K562 (cell line): Measurements from ENCODE around the gene MLLT6. TPM values are rescaled to one million over a fixed set of nuclear protein-coding genes. Genes with fewer than 3 reads are reported as not detected.

ENCODE experiments used
- BRF2 ChIP-seq: IDR thresholded peaks from 3 replicates; pipeline ENCODE4 v1.6.1; 2011; ENCODE audit warnings: borderline replicate concordance, mild to moderate bottlenecking; ENCODE audit not compliant: insufficient read length, insufficient read depth
- CEBPZ ChIP-seq: fragments of 150-350 bp; IDR thresholded peaks from 2 replicates; pipeline ENCODE4 v1.6.1; 2014; ENCODE audit warnings: low read depth, mild to moderate bottlenecking, low read length, borderline replicate concordance
- KAT2B ChIP-seq: IDR thresholded peaks from one replicate; pipeline ENCODE4 v1.6.1; 2012; ENCODE audit warnings: low read depth, mild to moderate bottlenecking, control low read depth, inconsistent platforms, low read length, moderate library complexity
- NEUROD1 ChIP-seq: fragments of 150-350 bp; IDR thresholded peaks from 2 replicates; pipeline ENCODE4 v1.6.1; 2014; ENCODE audit warnings: borderline replicate concordance, low read length, low read depth; ENCODE audit not compliant: partially characterized antibody
- NFIX ChIP-seq: fragments of 250-450 bp; sonication (Bioruptor Pico); IDR thresholded peaks from 2 replicates; pipeline ENCODE4 v1.4.0; 2020; ENCODE audit warnings: low read depth, mild to moderate bottlenecking, moderate library complexity
- PCBP1 ChIP-seq: fragments of 200-400 bp; formaldehyde crosslinking; IDR thresholded peaks from 2 replicates; pipeline ENCODE4 v1.6.1; 2018; ENCODE audit warnings: mild to moderate bottlenecking, low read depth, low read length; ENCODE audit not compliant: poor library complexity, severe bottlenecking
- PHTF2 ChIP-seq: fragments of 250-450 bp; sonication (Bioruptor Pico); IDR thresholded peaks from 2 replicates; pipeline ENCODE4 v1.5.0; 2021; ENCODE audit warnings: mild to moderate bottlenecking
- SFPQ ChIP-seq: fragments of 200-400 bp; formaldehyde crosslinking; IDR thresholded peaks from 2 replicates; pipeline ENCODE4 v1.6.1; 2017; ENCODE audit warnings: mild to moderate bottlenecking, low read depth, low read length, moderate library complexity
- TAF15 ChIP-seq: fragments of 200-400 bp; formaldehyde crosslinking; IDR thresholded peaks from 2 replicates; pipeline ENCODE4 v1.6.1; 2017; ENCODE audit warnings: mild to moderate bottlenecking, low read depth, low read length, moderate library complexity
- TBP ChIP-seq: optimal IDR thresholded peaks from 2 replicates; pipeline ENCODE3; 2011; ENCODE audit warnings: low read depth, low read length, improper control_type of control experiment
- ZBTB2 ChIP-seq: fragments of 450-650 bp; IDR thresholded peaks from 2 replicates; pipeline ENCODE4 v1.6.1; 2016; ENCODE audit warnings: antibody characterized with exemption
- ZEB2 ChIP-seq: fragments of 450-650 bp; IDR thresholded peaks from 2 replicates; pipeline ENCODE4 v1.6.1; 2016
- ZNF324 ChIP-seq: fragments of 250-450 bp; sonication (Bioruptor Pico); IDR thresholded peaks from 2 replicates; pipeline ENCODE4 v1.4.0; 2020; ENCODE audit warnings: mild to moderate bottlenecking
- ZNF785 ChIP-seq: fragments of 250-450 bp; sonication (Bioruptor Pico); IDR thresholded peaks from 2 replicates; pipeline ENCODE4 v1.4.0; 2020; ENCODE audit warnings: mild to moderate bottlenecking
- polyA plus RNA-seq, 8 experiments: library from polyadenylated mRNA; depleted of rRNA in 4 of 8; stranded (reverse) in 5 of 8; unstranded in 3 of 8; fragments of >200 nt; fragmentation: Nextera tagmentation in 2 of 8; fragmentation: Illumina TruSeq in 1 of 8; extraction: Ambion mirVana in 2 of 8; extraction: Trizol in 1 of 8; gene quantifications; 2 replicates each; pipeline versions ENCODE4 v1.2.1 to v1.2.3, GENCODE V29; 2011 to 2014; ENCODE audit warnings: inconsistent platforms in 1 of 8, missing spikeins in 1 of 8
- total RNA-seq, 7 experiments: library from RNA; depleted of rRNA in 6 of 7; stranded (reverse); fragments of >200 nt in 6 of 7; fragmentation: Illumina TruSeq in 2 of 7; extraction: Trizol in 2 of 7; gene quantifications; 2 replicates each; pipeline versions ENCODE4 v1.2.1 to v1.2.3, GENCODE V29; 2011 to 2021; ENCODE audit warnings: low replicate concordance in 1 of 7
- TF ChIP-seq, protein P1 (sequence below): sonication (generic); formaldehyde crosslinking; IDR thresholded peaks from 2 replicates; pipeline ENCODE4 v1.8.0; 2022; ENCODE audit warnings: missing genetic modification reagents, mild to moderate bottlenecking, borderline replicate concordance
- TF ChIP-seq, protein P2 (sequence below): fragments of 450-650 bp; formaldehyde crosslinking; IDR thresholded peaks from 2 replicates; pipeline ENCODE4 v1.4.0; 2020; ENCODE audit warnings: mild to moderate bottlenecking, moderate library complexity

MLLT6 gene
- total and polyA plus RNA-seq, 9 of the 15 experiments (the other 6 are each of a cell fraction or from before 2014, with no cell fraction given), result 3.1 to 71.7 (median 30.0) TPM

DNA sequence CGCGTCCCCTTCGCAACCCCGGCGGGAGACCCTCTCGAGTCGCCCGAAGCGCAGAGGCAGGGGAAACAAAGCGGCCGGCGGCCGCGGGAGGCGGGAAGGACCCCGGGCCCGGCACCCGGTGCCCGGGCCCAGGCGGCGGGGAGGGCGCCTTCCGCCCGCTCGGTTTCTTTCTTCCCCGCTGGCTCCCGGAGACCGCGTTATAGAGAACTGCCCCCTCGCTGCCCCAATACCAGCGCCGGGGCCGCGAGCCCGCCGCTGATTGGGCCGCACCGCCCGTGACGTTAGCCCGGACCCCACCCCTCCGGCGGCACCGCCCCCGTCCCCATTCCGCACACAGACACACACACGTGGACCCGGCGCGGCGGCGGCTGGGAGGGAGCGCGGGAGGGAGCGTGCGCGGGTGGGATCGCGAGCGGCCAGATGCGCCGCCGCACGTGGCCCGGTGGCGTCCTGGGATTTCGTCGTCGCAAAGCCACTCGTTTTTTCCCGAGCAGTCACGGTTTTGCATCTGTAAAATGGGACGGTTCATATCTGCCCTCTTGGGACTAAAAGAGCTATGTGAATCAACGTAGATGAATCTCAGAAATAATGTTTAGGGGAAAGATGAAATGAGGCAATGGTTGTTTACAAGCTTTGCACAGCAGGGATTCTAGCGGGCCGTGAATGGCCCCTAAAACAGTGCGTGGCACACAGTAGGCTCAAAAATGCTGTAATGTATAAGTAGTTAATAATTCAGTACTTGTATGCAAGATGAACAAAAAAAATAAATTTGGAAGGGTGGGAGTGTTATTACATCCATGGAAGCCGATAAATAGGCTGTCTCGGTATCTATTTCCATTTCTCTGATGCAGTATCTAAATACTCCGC is 30.1 kb upstream of the MLLT6 start, which contains the start of gene EPOP (continued):
- TF ChIP-seq CEBPZ (no peak), PCBP1 (peak; percentile 33), NEUROD1 (peak; percentile 53), ZEB2 (no peak), TBP (peak; percentile 55), NFIX (no peak), KAT2B (no peak), SFPQ (no peak), ZNF785 (no peak), ZNF324 (CRISPR knock-in tag) (no peak), PHTF2 (CRISPR knock-in tag) (no peak), BRF2 (no peak), TAF15 (no peak), ZBTB2 (0 out of 2 replicates have a peak, but pooled peaks have one; percentile 28)
- TF ChIP-seq, protein P1, sequence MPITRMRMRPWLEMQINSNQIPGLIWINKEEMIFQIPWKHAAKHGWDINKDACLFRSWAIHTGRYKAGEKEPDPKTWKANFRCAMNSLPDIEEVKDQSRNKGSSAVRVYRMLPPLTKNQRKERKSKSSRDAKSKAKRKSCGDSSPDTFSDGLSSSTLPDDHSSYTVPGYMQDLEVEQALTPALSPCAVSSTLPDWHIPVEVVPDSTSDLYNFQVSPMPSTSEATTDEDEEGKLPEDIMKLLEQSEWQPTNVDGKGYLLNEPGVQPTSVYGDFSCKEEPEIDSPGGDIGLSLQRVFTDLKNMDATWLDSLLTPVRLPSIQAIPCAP (CRISPR knock-in tag), result no peak
- TF ChIP-seq, protein P2, sequence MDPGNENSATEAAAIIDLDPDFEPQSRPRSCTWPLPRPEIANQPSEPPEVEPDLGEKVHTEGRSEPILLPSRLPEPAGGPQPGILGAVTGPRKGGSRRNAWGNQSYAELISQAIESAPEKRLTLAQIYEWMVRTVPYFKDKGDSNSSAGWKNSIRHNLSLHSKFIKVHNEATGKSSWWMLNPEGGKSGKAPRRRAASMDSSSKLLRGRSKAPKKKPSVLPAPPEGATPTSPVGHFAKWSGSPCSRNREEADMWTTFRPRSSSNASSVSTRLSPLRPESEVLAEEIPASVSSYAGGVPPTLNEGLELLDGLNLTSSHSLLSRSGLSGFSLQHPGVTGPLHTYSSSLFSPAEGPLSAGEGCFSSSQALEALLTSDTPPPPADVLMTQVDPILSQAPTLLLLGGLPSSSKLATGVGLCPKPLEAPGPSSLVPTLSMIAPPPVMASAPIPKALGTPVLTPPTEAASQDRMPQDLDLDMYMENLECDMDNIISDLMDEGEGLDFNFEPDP (CRISPR knock-in tag), result no peak
